ENCODE measurements around the gene KRT25.
A peak's percentile ranks its signal among the peaks of the same experiment; 100 is the strongest.

The KRT25 gene

GRCh38 chr17:40738553-40738952, 16.6 kb downstream of the KRT25 start:
- Histone ChIP-seq H3K36me3 (ENCODE audit: insufficient read depth, low read length) (no peaks in the 10 kb centered on the region), H3F3A (ENCODE audit: low read depth) (no peaks in the 10 kb centered on the region), H3K9me3 (ENCODE audit: insufficient read depth, low read depth, low read length) (no peaks in the 10 kb centered on the region), H3K9ac (ENCODE audit: low read depth, low read length, poor library complexity, severe bottlenecking) (no peak overlapping the region), H3K4me3 (ENCODE audit: low read length, poor library complexity, severe bottlenecking) (no peak overlapping the region), H4K20me1 (ENCODE audit: insufficient read depth, low read length, poor library complexity, severe bottlenecking) (no peaks in the 10 kb centered on the region), H3K27me3 (ENCODE audit: insufficient read depth, low read length, poor library complexity, severe bottlenecking) (no peaks in the 10 kb centered on the region), H2AFZ (ENCODE audit: low read length) (no peak overlapping the region), H3K4me1 (ENCODE audit: insufficient read depth, low read length, poor library complexity, severe bottlenecking) (no peaks in the 10 kb centered on the region), H3K4me2 (ENCODE audit: low read depth, low read length, poor library complexity, severe bottlenecking) (no peak overlapping the region), H3K79me2 (ENCODE audit: insufficient read depth, low read length) (no peaks in the 10 kb centered on the region), H3K9me2 (replicated peaks; ENCODE audit: low read depth, low read length) (no peaks in the 10 kb centered on the region)
- TF ChIP-seq EZH2phosphoT487 (IDR thresholded peaks at IDR 0.05; ENCODE audit: borderline replicate concordance) (no peak), CTCF (conservative IDR thresholded peaks at IDR 0.05; ENCODE audit: low read length) (0 out of 2 replicates have a peak, but pooled peaks have one; percentile 11)

- Histone ChIP-seq H2AFZ (ENCODE audit: low read length) (no peak overlapping the region), H3K9ac (ENCODE audit: low read depth, low read length, poor library complexity, severe bottlenecking) (no peak overlapping the region), H3K27me3 (ENCODE audit: insufficient read depth, low read length, poor library complexity, severe bottlenecking) (no peaks in the 10 kb centered on the region), H4K20me1 (ENCODE audit: insufficient read depth, low read length, poor library complexity, severe bottlenecking) (no peaks in the 10 kb centered on the region), H3K4me1 (ENCODE audit: insufficient read depth, low read length, poor library complexity, severe bottlenecking) (no peaks in the 10 kb centered on the region), H3K4me3 (ENCODE audit: low read length, poor library complexity, severe bottlenecking) (no peak overlapping the region), H3K79me2 (ENCODE audit: insufficient read depth, low read length) (no peaks in the 10 kb centered on the region), H3K36me3 (ENCODE audit: insufficient read depth, low read length) (no peaks in the 10 kb centered on the region), H3K9me2 (replicated peaks; ENCODE audit: low read depth, low read length) (no peaks in the 10 kb centered on the region), H3K9me3 (ENCODE audit: insufficient read depth, low read depth, low read length) (no peaks in the 10 kb centered on the region), H3K4me2 (ENCODE audit: low read depth, low read length, poor library complexity, severe bottlenecking) (no peak overlapping the region), H3F3A (ENCODE audit: low read depth) (no peaks in the 10 kb centered on the region)
- TF ChIP-seq EZH2phosphoT487 (IDR thresholded peaks at IDR 0.05; ENCODE audit: borderline replicate concordance) (no peak), CTCF (conservative IDR thresholded peaks at IDR 0.05; ENCODE audit: low read length) (no peak)
Observed at GRCh38 chr17:40735016-40735415, 20.1 kb downstream of the KRT25 start.

GRCh38 chr17:40734018-40734417, 21.1 kb downstream of the KRT25 start:
- no peaks in the 10 kb centered on the region for H3K4me1 ChIP-seq (ENCODE audit: insufficient read depth, low read length, poor library complexity, severe bottlenecking)
- no peak overlapping the region for H3K4me2 ChIP-seq (ENCODE audit: low read depth, low read length, poor library complexity, severe bottlenecking)

More at GRCh38 chr17:40734018-40734417, 21.1 kb downstream of the KRT25 start:
- Histone ChIP-seq H3K9me2 (replicated peaks; ENCODE audit: low read depth, low read length) (no peaks in the 10 kb centered on the region), H4K20me1 (ENCODE audit: insufficient read depth, low read length, poor library complexity, severe bottlenecking) (no peaks in the 10 kb centered on the region), H3F3A (ENCODE audit: low read depth) (no peaks in the 10 kb centered on the region), H3K79me2 (ENCODE audit: insufficient read depth, low read length) (no peaks in the 10 kb centered on the region), H3K9ac (ENCODE audit: low read depth, low read length, poor library complexity, severe bottlenecking) (no peak overlapping the region), H3K4me3 (ENCODE audit: low read length, poor library complexity, severe bottlenecking) (no peak overlapping the region), H2AFZ (ENCODE audit: low read length) (no peak overlapping the region), H3K36me3 (ENCODE audit: insufficient read depth, low read length) (no peaks in the 10 kb centered on the region), H3K27me3 (ENCODE audit: insufficient read depth, low read length, poor library complexity, severe bottlenecking) (no peaks in the 10 kb centered on the region), H3K9me3 (ENCODE audit: insufficient read depth, low read depth, low read length) (no peaks in the 10 kb centered on the region)
- TF ChIP-seq CTCF (conservative IDR thresholded peaks at IDR 0.05; ENCODE audit: low read length) = no peak
- TF ChIP-seq EZH2phosphoT487 (IDR thresholded peaks at IDR 0.05; ENCODE audit: borderline replicate concordance) = no peak

Measured in Loucy (cell line).